HS-27A (cell line): ENCODE results near the gene PVALEF.

ENCODE experiments used
- DNase-seq: peaks from one replicate; pipeline ENCODE4 v3.0.0-alpha.2; 2012; ENCODE audit warnings: low read depth, missing footprints

PVALEF gene

DNA sequence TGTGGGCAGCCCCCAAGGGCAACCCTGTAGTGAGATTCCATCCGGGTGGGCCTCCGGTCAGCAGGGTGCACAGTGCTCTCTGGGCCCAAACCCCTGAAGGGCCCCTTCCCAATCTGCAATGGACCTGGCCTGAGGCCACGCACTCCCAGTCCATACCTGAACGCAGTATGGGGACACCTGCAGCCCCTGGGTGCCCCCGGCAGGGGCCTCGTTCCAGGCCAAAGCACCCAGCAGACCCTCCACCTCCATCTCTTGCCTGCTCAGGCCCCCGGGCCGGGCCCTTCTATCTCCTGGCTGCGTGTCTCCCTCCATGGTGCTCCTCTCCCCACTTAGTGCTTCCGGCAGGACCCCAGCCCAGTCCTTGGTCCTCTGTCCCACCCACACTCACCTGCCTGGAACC, 18.0 kb downstream of the PVALEF start:
- DNase-seq = no peak

DNA sequence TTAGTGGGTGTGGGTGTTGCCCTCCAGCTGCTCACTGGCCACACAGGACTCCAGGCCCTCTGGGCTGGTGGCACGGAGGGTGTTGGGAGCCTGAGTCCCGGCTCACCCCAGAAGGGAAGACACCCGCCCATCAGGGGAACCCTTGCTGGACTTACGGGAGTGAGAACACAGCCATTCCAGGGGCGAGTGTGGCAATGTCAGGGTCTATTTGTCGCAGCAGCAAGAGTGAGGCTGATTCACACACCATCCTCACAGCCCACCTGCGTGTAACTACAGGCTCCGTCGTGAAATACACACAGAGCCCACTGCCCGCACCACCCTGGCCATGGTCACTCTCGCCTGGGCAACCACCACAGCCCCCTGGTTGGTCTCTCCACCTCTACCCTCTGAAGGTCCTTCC, 18.5 kb downstream of the PVALEF start:
- no peak for DNase-seq

DNA sequence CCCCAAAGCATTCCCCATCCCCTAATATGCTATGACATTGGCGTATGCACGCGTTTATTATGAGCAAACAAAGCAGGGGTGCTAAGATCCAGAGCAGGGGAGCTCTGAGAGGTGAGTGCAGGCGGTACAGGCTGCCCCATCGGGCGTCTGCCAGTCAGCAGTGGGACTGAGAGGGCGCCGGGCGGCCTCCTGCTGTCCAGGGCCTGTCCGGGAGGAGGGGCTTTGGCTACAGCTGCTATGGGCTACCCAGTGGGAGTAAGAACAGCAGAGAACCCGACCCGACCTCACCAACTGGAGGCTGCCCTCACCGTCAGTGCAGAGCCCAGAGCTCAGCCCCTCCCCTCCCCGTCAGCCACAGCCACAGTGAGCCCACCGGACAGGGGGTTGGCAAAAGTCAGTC, 19.2 kb downstream of the PVALEF start:
- DNase-seq = no peak

DNA sequence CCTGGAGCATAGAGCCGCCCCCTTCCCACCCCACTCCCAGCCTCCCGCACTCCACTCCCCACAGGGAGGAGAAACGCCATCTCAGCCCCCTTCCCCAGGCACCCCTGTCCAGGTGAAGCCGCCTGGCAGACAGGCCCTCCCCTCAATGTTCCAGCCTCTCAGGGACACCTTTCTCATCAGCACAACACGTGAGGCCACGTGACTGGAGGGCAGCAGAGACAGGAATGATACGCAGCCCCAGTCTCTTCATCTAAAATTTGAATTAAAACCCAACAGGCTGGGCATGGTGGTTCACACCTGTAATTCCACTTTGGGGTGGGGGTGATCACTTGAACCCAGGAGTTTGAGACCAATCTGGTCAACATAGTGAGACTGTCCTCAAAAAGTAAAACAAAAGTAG, 20.9 kb downstream of the PVALEF start:
- no peak for DNase-seq

DNA sequence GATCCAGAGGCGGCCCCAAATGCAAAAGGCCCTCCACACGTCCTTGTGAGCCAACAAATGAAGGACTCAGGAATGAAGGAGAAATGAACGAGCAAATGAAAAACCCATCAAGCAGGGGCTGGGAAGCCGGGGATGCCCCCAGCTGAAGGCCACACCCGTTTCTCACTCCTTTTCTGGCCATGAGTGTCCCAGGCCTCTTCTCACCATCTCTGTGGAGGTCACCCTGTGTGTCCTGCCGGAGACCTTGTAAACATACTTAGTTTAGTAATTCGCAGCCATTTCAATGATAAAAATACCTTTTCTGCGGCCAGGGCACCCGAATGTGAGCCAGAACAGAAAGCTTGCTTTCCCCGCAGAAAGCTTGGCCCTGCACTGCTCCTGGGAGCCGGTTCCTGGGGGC, 21.8 kb downstream of the PVALEF start:
- DNase-seq = no peak

DNA sequence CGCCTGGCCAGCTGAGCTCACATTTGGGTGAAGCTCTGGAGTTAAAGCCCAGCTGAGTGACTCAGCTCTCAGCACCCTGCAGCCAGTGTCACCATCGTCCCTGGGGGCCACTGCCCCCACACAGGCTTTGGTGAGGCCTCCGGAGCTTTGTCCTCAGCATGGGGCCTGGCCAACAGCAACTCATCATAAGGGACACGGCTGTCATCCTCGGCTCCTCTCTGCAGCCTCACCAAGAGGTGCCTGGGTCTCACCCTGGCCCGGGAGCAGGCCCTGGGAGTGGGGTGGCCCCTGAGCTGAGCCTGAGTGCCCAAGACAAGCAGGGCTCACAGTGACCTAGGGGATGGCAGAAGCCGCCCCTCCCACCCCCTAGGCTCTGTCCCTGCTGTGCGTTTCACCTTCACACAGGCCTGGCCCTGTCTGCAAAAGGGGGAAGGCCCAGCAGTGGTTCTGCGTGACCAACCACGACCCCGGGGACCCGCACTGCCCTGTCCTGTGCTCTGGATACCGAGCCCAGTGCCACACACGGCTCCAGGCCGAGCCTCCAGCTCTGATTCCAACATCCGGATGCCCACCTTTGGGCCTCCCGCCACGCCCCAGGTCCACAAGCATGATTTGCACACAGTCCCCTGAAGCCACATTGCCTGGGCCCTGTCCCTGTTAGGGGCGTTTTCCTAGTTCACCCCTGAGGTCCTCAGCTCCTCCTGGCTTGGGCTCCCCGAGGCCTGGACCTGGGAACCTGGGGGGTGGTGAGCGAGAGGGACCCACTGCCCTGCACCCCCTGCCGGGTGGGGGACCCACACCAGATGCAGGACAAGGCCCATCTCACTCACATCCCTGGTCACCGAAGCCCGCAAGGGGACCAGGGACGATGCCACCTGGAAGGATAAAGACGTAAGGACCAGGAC, 22.5 kb downstream of the PVALEF start:
- DNase-seq = no peak

DNA sequence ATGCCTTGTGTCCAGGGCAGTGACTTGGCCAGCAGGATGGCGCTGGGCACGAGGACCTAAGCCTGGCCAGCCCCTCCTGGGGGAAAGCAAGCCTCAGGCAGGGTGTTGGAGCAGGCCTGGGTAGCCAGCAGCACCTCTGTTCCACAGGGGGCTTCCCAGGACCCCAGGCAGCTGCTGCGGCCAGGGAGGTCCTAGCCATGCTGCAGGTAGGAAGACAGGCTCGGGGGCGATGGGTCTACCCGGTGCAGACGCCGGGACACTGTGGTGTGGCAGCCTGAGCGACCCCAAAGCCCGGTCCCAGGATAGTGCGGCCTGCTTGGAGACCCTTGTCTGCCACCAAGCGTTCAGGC, 23.2 kb downstream of the PVALEF start:
- no peak for DNase-seq

DNA sequence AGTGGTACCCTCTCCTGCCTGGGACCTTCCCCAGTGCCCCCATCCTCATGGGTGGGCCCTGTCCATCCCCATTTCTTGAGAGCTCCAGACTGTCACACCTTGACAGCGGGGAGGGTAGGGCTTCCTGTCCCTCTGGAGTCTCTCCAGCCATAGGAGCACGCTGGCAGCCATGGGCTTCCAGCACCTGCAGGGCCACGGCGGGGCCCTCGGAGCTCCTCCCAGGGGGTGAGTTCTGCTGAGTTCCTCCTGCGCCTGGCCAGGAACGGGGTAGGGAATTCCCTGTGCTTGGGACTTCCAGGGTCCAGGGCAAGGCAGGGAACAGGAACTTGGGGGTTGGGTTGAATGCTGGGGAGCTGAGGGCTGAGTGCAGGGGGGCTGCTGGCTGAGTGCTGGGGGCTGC, 23.7 kb downstream of the PVALEF start:
- DNase-seq = no peak

DNA sequence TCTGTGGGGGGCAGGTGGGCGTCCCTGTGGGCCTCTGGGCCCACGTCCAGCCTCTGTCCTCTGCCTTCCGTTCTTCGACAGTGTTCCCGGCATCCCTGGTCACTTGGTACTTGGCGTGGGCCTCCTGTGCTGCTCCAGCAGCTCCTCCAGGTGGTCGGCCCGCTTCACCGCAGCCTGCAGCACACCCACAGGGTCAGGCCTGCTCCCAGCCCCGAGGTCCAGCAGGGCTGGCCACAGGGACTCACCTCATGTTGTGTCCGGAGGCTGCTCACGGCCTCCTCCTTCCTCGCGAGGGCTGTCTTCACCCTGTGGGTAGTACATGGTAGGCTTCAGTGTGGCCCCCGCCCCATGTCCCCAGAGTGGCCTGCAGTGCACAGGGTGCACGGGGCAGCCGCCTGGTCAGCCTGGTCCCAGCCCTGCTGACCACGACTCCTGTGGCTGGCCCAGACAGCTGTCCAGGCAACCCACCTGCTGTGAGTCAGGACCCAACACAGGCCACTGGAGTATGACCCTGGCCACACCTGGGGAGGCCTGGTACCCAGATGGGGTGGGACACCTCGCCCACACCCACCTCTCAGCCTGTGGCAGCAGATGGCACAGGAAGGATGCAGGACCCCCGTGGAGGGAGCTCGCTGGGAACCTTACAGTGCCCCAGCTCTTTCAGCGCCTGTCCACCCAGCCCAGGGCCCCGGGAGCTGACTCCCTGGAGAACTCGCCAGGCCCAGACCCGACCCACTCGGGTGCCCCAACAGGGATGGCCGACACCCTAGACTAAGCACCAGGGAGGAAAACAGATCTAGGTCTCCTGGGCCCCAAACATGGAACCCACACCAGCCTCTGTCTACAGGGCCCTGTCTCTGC, 24.6 kb downstream of the PVALEF start:
- DNase-seq = no peak

DNA sequence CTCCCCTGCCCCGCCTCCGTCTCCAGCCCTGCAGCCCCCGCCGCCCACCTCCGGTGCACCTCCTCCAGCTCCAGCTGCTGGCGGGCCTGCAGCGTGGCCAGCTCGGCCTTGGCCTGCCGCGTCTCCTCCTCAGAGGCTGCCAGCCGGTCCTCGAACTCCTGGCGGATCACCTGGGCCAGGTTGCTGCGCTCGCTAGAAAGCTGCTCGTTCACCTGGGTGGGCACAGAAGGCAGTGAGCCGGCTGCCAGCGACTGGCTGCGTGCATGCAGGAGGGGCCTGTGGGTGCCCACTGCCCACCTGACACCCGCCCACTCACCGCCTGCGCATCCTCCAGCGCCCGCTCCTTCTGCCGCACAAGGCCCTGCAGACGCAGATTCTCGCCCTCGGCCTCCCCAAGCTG, 25.3 kb downstream of the PVALEF start:
- no peak for DNase-seq

DNA sequence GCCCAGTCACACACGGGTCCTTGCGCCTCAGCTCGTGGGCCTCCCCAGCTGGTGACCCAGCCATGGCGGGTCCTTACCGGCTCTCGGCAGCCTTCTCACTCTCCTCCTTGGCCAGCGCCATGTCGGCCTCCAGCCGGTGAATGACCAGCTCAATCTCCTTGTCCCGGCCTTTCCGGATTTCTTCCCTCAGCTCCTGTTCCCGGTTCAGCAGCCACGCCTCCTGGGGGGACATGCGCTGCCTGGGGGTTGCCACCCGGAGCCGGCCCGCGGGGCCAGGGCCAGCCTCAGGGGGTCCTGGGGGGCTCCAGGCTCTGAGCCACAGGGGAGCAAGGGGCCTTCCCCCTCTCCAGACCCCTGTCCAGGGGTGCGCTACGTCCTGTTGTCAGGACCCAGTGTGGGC, 25.8 kb downstream of the PVALEF start:
- no peak for DNase-seq

DNA sequence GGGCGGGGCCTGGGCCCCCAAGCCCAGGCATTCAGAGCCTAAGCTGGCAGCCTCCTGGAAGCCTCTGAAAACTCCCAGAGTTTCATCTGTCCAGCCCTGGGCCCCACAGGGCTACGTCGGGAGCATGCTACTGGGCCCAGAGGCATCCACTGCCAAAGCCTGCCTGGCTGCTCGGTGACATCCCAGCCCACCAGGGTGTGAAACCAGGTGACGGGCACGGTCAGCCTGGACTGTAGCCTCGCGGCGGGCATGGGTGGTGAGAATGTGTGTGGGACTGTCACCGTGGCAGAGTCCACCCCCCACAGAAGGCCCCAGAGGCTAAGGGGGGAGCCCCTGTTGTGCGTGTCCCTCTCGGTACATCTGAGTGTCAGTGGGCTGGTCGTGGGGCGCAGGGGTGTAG, 26.3 kb downstream of the PVALEF start:
- DNase-seq = no peak

DNA sequence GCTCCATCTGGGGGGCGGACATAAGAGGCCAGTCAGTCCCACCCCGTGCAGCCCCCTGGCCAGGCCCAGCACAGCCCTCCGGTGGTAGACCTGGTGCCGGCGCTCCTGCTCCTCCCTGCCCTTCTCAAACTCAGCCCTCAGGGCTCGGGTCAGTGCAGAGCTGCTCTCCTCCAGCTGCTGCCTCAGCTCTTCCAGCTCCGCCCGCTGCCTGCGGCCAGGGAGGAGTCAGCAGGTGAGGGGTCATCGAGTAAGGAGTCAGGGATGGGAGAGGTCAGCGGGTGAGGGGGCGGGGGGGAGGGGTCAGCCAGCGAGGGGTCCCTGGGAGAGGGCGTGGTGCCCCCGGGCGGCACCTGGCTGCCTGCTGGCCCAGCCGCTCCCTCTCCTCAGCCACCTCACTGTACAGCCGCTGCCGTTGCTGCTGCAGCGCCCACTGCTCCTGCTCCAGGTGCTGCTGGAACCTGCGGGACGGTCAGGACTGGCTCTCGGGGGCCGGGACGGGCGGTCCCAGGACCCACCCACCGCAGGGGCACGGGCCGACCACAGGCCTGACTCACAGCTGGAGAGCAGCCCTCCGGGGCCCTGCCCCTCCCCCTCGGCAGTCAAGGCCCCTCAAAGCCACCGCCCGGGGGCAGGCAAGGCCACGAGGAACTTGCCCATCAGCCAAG, 27.2 kb downstream of the PVALEF start:
- DNase-seq = no peak

DNA sequence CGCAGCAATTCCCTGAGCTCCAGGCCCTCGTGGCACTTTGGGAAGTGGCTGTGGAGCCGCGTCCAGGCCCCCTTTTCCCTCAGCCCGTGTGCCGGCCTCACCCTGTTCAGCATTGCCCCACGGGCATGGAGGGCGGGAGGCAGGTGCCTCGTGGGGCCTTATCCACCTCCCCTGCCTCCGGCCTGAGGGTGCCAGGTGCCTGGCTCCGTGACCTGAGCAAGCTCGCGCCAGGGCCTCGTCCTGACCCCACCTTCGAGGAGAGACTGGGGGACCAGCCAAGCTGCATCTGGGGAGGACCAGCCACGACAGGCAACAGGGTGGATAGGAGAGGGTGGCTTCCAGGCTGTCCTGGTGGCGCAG, 27.7 kb downstream of the PVALEF start:
- DNase-seq = no peak

DNA sequence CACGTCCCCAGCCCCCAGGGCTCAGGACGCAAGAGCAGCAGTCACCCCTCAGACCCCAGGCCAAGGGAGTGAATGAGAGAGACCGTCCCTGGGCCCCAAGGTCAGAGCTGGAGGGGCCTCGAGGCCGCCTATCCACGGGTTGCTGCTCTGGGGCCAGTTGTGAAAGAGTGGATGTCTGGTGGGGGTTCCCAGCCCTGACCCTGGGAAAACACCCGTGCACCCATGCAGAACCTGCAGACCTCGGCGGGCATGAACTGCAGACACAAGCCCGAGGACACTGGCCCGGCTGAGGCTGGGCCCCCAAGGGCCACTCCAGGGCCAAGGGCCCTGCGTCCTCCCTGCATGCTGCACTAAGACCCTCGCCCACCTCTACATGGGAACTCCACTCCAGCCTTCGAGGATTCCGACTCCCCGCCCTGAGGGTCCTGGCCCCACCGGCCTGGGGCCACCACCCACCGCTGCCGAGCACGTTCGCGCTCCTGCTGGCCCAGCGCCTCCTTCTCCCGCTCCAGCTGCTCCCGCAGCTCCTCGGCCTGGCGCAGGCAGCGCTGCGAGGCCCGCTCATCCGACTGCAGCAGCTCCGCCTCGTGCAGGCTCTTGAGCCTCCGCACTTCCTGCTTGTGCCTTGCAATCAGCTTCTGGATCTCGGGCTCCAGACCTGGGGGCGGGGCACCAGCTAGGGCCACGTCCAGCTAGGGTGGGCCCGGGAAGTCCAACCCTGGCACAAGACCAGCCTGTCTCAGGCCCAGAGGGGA, 28.3 kb downstream of the PVALEF start:
- DNase-seq = no peak

DNA sequence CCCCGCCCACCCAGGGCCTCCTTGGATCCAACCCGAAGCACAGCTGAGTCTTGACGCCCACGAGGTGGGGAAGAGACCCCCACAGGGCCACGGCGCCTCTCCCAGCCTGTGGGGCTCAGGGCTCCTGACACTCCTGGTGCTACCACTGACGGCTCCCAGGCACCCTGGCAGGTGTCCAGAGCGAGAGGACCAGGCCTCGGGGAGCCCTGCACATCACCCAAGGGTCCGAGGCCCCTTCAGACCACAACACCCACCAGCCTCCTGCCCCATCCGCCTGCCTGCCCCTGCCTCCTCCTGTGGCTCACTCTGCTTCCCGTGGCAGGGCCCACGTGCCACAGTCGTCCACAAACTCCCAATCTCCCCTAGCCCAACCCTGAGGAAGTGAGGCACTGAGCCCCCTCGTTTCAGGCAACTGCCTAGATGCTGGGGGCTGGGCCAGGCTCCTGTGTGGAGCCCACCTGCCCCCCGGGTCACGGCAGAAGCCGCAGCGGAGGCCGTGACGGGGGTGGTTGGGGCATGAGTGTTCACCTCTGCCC, 29.0 kb downstream of the PVALEF start:
- DNase-seq = no peak

DNA sequence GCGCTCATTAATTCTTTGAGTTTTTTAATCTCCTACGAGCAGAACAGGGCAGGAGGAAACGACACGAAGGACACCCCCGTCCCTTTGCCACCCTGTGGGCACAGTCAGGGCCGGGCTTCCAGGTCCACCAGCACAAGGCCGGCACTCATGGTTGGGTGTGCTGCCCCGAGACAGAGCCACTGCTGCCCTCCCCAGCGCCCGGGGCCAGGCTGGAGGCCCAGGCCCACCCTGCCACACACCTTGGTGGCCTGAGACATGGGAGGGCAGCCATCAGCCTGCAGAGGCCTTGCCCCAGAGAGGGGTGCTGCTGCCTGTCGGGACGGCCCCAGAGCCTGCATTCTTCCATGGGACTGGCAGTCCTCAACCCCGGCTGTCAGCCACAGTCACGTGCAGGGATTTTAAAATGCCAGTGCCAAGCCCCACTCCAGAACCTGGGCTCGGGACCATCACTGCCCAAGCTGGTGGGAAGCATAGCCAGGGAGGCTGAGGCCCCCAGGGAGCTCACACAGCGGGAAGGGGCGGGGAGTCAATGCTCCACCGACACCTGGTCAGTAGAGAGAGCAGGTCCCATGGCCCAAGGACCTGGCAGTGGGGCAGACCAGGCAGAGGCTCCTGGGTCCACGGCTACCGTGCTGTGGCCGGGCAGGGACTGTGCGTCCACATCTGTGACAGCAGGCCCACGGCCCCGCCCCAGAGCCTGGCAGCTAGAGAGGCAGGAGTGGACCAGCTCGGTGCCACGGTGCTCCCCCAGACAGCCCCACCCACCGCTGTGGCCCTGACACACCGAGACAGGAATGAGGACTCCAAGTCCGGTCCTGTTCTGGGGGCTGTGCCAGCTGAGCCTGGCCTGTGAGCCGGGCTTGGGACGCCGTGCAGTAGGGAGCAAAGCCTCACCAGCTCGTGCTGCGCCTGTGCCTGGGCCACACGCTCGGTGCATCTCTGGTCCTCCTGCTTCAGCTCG, 29.9 kb downstream of the PVALEF start:
- no peak for DNase-seq

DNA sequence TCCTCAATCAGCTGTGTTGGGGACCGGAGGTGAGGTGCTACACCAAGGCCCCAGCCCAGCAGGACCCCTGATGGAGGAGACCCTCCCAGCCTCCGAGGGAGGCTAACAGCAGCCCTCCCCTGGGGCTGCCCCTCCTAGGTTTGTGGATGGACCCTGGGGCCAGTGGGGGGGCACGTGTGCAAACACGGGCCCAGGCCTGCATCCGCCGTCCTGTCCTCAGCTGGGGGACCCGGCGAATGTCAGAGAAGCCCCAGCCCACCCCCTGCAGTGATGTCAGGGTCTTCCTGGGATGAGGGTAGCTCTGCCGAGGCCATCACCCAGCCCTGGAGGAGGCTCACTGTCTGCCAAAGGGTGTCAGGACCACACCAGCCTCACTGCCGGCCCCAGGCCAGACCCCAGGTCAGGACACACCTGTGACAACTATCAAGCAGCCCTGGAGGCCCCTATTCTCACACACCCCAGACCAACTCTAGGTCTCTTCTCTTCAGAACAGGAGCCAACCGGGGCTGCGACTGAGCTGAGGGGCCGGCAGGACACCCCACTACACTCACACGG, 30.7 kb downstream of the PVALEF start:
- DNase-seq = no peak

DNA sequence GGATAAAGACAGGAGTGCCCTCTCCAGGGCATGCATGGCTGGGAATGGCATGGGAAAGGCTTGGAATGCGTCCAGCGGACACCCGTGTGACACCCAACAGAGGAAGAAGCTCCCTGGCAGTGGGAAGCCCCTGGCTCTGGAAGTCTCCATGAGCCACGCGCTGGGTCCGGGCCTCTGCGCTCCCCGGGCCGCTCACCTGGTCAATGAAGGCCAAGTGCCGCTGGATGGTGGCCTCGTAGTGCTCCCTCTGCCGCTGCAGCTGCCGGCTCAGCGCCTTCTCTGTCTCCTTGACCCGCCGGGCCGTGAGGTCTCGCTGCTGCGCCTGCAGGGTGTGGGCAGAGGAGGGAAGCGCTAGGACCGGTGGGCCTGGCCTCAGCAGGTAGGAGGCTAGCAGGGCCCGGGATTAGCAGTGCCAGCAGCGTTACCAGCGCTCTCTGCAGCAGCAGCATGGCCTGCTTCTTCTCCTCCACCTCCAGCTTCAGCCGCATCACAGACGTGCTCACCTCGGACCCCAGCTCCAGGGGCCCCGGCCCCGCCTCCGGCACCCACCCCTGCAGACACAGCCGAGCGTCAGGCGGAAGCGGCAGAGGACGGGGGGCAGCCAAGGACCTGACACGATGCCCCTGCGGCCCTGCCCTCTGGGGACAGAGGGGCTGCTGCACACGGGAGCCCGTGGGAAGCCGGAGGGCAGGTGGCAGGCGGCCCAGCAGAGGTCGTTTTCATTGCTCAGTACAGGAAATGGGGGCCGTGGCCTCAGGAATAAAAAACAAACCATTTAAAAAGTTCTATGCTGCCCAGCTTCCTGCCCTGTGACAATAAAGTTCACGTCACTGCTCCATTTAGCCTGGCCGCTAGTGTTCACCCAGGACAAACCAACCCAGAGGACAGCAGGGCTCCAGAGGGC, 31.4 kb downstream of the PVALEF start:
- DNase-seq = no peak
